ENCODE results near the gene HOXB4.

Gene HOXB4

DNA sequence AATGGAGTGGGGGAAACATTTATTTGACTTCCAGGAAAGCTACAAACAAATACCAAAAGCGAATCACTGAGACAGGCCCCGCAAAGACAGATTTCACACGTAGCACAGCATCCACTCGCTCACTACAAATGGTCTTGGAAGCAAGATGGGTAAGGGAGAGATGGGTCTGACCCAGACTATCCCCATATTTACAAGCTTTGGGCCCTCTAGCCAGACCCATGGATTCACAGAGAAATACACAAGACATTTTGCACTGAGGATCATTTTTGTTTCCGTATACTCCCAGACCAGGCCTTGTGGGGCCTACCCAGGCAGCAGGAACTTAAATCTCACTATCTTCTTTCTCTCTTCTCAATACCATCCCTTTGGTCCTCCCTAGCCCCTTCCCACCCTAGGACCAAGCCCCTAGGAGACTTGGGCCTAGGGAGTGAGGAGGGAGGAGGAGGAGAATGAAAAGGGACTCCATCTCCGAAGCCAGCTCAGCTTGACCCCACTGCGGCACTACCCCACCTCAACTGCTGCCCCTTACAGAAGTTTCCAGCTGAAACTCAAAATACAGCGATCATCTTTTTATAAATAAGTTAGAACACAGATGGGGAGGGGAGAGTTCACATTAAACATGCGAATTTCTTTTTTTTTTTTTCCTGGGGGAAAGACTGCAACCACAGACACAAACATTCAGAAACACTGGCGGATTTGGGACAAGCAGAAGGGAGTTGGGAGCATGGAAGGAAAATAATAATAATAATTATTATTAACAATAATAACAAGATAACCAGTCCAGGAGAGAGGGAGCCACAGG is 13.3 kb upstream of the HOXB4 start:
- Histone ChIP-seq H3K36me3 (ENCODE audit: low read length) (no peaks in the 10 kb centered on the region), H4K20me1 (ENCODE audit: low read depth, low read length) (no peaks in the 10 kb centered on the region), H3K27ac (ENCODE audit: low read depth, low read length) (no peak overlapping the region), H2AFZ (ENCODE audit: low read depth, low read length, severe bottlenecking) (no peak overlapping the region), H3K4me2 (ENCODE audit: low read depth, low read length, poor library complexity, severe bottlenecking) (no peak overlapping the region), H3K79me2 (ENCODE audit: insufficient read depth, low read length) (no peaks in the 10 kb centered on the region), H3K9me3 (ENCODE audit: insufficient read depth, low read length) (no peaks in the 10 kb centered on the region), H3K4me3 (ENCODE audit: insufficient read depth, low read length, poor library complexity, severe bottlenecking) (no peak overlapping the region), H3K9ac (ENCODE audit: low read length) (no peak overlapping the region), H3F3A (ENCODE audit: insufficient read depth) (no peaks in the 10 kb centered on the region), H3K27me3 (ENCODE audit: low read length) (no peaks in the 10 kb centered on the region), H3K9me2 (replicated peaks; ENCODE audit: insufficient read depth, low read length) (no peaks in the 10 kb centered on the region)
- TF ChIP-seq CTCF (IDR thresholded peaks at IDR 0.05; ENCODE audit: insufficient read depth, low read length, poor library complexity, severe bottlenecking) (no peak), EZH2phosphoT487 (conservative IDR thresholded peaks at IDR 0.05; ENCODE audit: low read length) (no peak)

- Histone ChIP-seq H3K36me3 (ENCODE audit: low read length) (no peaks in the 10 kb centered on the region), H3K27ac (ENCODE audit: low read depth, low read length) (no peak overlapping the region), H3K4me3 (ENCODE audit: insufficient read depth, low read length, poor library complexity, severe bottlenecking) (no peak overlapping the region), H3K9me2 (replicated peaks; ENCODE audit: insufficient read depth, low read length) (no peaks in the 10 kb centered on the region), H3K9ac (ENCODE audit: low read length) (no peak overlapping the region), H4K20me1 (ENCODE audit: low read depth, low read length) (no peaks in the 10 kb centered on the region), H3K9me3 (ENCODE audit: insufficient read depth, low read length) (no peaks in the 10 kb centered on the region), H3F3A (ENCODE audit: insufficient read depth) (no peaks in the 10 kb centered on the region), H3K79me2 (ENCODE audit: insufficient read depth, low read length) (no peaks in the 10 kb centered on the region), H3K4me2 (ENCODE audit: low read depth, low read length, poor library complexity, severe bottlenecking) (no peak overlapping the region), H2AFZ (ENCODE audit: low read depth, low read length, severe bottlenecking) (no peak overlapping the region), H3K27me3 (ENCODE audit: low read length) (no peaks in the 10 kb centered on the region)
- TF ChIP-seq CTCF (IDR thresholded peaks at IDR 0.05; ENCODE audit: insufficient read depth, low read length, poor library complexity, severe bottlenecking) (no peak), EZH2phosphoT487 (conservative IDR thresholded peaks at IDR 0.05; ENCODE audit: low read length) (no peak)
Observed at GRCh38 chr17:48590607-48591161, 12.5 kb upstream of the HOXB4 start.

GRCh38 chr17:48589831-48590606 is 11.9 kb upstream of the HOXB4 start, which contains the start of gene HOXB3:
Gene HOXB3, minus strand, starts transcription at chr17:48590241. Its CDS starts 37,767 bp downstream, at chr17:48552474.
- Histone ChIP-seq H3K27me3 (ENCODE audit: low read length) (no peaks in the 10 kb centered on the region), H3K9ac (ENCODE audit: low read length) (no peak within 1 kb of the TSS), H3K27ac (ENCODE audit: low read depth, low read length) (no peak within 1 kb of the TSS), H3K36me3 (ENCODE audit: low read length) (no peaks in the 10 kb centered on the region), H3K4me2 (ENCODE audit: low read depth, low read length, poor library complexity, severe bottlenecking) (no peak within 1 kb of the TSS), H4K20me1 (ENCODE audit: low read depth, low read length) (no peaks in the 10 kb centered on the region), H3K9me3 (ENCODE audit: insufficient read depth, low read length) (no peaks in the 10 kb centered on the region), H3K4me3 (ENCODE audit: insufficient read depth, low read length, poor library complexity, severe bottlenecking) (no peak within 1 kb of the TSS), H2AFZ (ENCODE audit: low read depth, low read length, severe bottlenecking) (no peak within 1 kb of the TSS), H3F3A (ENCODE audit: insufficient read depth) (no peaks in the 10 kb centered on the region), H3K79me2 (ENCODE audit: insufficient read depth, low read length) (no peaks in the 10 kb centered on the region), H3K9me2 (replicated peaks; ENCODE audit: insufficient read depth, low read length) (no peaks in the 10 kb centered on the region)
- no peak for TF ChIP-seq CTCF (IDR thresholded peaks at IDR 0.05; ENCODE audit: insufficient read depth, low read length, poor library complexity, severe bottlenecking)
- no peak for TF ChIP-seq EZH2phosphoT487 (conservative IDR thresholded peaks at IDR 0.05; ENCODE audit: low read length)
